ENCODE results near the gene RASL11B. TPM values are rescaled to one million over a fixed set of nuclear protein-coding genes. Genes with fewer than 3 reads are reported as not detected.

The RASL11B gene
- total and polyA plus RNA-seq, 8 donors, result 0.52 to 26.4 (median 20.2) TPM

GRCh38 chr4:52867163-52867562, 5.0 kb downstream of the RASL11B start:
- no peak for DNase-seq
- intact Hi-C loops (cut with DNase I), result no loop called here
- Histone ChIP-seq H3K27me3 (peaks cover 10 to 17% of the 10 kb centered on the region in 2 donors), H3K4me3 (no peak overlapping the region), H3K9me3 (no peaks in the 10 kb centered on the region), H3K36me3 (no peaks in the 10 kb centered on the region), H3K27ac (no peak overlapping the region), H3K4me1 (peaks cover 17 to 22% of the 10 kb centered on the region in 2 donors)
- no peak for TF ChIP-seq CTCF (IDR thresholded peaks at IDR 0.05)
- ATAC-seq, result no peak

GRCh38 chr4:52868133-52868532, 6.0 kb downstream of the RASL11B start:
- no peak for TF ChIP-seq CTCF (IDR thresholded peaks at IDR 0.05)
- ATAC-seq, result peak; percentile 76
- peaks cover 8 to 22% of the 10 kb centered on the region in 2 donors for H3K4me1 ChIP-seq
- intact Hi-C loops (cut with DNase I), result no loop called here
- no peak overlapping the region for H3K4me3 ChIP-seq
- no peaks in the 10 kb centered on the region for H3K36me3 ChIP-seq
- peak overlapping the region in 1 of 2 donors; percentile 8 for H3K27ac ChIP-seq
- H3K27me3 ChIP-seq, result peaks cover 5 to 7% of the 10 kb centered on the region in 2 donors
- peak in 1 of 4 donors; percentile 43 for DNase-seq
- H3K9me3 ChIP-seq, result no peaks in the 10 kb centered on the region

GRCh38 chr4:52869196-52869595, 7.1 kb downstream of the RASL11B start:
- TF ChIP-seq CTCF (IDR thresholded peaks at IDR 0.05), result no peak
- DNase-seq (peak in 3 of 4 donors; percentile 65 to 77 (median 73)), ATAC-seq (no peak)
- intact Hi-C loops (cut with DNase I), result no loop called here
- Histone ChIP-seq H3K4me3 (no peak overlapping the region), H3K36me3 (no peaks in the 10 kb centered on the region), H3K27ac (no peak overlapping the region), H3K4me1 (peaks cover 5 to 22% of the 10 kb centered on the region in 2 donors), H3K27me3 (no peaks in the 10 kb centered on the region), H3K9me3 (no peaks in the 10 kb centered on the region)

DNA sequence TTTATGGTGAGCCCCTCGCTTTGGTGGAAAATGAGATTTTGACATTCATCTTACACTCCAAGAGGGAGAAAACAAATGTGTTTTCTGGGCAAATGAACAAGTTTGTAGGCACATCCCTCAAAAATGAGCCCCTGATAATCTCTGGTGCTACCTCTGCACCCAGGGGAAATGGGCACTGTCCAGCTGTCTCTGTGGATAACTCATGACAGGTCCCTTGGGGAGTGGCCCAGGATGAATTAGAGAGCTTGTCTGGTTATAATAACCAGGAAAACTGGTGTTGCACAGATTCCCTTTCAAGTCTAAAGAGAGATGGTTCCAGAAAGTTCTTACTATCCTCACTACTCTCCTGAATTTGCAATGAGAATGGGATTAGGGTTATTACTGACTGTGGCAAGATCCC, 7.5 kb downstream of the RASL11B start:
- no peaks in the 10 kb centered on the region for H3K36me3 ChIP-seq
- no peak overlapping the region for H3K4me3 ChIP-seq
- ATAC-seq (no peak), DNase-seq (no peak)
- H3K4me1 ChIP-seq, result peaks cover 5 to 18% of the 10 kb centered on the region in 2 donors
- H3K27me3 ChIP-seq, result no peaks in the 10 kb centered on the region
- no peaks in the 10 kb centered on the region for H3K9me3 ChIP-seq
- TF ChIP-seq CTCF (IDR thresholded peaks at IDR 0.05), result no peak
- intact Hi-C loops (cut with DNase I), result no loop called here
- no peak overlapping the region for H3K27ac ChIP-seq

- intact Hi-C loops (cut with DNase I), result no loop called here
- Histone ChIP-seq H3K4me1 (peaks cover 5 to 14% of the 10 kb centered on the region in 2 donors), H3K4me3 (no peak overlapping the region), H3K36me3 (no peaks in the 10 kb centered on the region), H3K27me3 (no peaks in the 10 kb centered on the region), H3K9me3 (no peaks in the 10 kb centered on the region), H3K27ac (no peak overlapping the region)
- no peak for TF ChIP-seq CTCF (IDR thresholded peaks at IDR 0.05)
- ATAC-seq, result peak; percentile 73
- DNase-seq, result peak in 1 of 4 donors; percentile 53
These were observed 8.1 kb downstream of the RASL11B start for GRCh38 chr4:52870225-52870624.

Measured in left lung (tissue), 10 donors.